ENCODE data around the gene MPHOSPH9. TPM values are rescaled to one million over a fixed set of nuclear protein-coding genes. Genes with fewer than 3 reads are reported as not detected.

Gene MPHOSPH9
- total RNA-seq, 1 donor = 42.7 TPM

DNA sequence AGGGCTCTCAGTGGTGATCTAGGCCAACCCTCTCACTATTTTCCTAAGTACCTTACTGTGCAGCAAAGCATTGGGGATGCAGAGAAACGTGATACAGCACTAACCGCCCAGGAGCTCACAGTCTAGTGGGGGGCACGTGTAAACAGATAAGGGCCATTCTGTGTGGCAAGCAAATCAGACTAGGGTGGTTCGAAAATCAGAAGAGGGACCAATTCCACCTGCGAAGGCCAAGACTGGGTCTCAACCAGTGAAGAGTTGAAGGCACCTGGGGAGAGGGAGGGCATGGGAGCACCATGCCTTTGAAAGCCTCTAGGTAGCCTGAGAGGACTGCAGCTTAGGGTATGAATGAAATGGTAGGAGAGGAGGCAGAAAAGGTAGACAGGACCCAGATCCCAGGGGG is 84.3 kb downstream of the MPHOSPH9 start:
- no peaks in the 10 kb centered on the region for H3K9me3 ChIP-seq (ENCODE audit: low read depth, low read length)
- no peak for DNase-seq (ENCODE audit: insufficient read length, low spot score, missing footprints)
- peaks cover 16% of the 10 kb centered on the region for H3K4me1 ChIP-seq (ENCODE audit: insufficient read depth, low read length)
- TF ChIP-seq, protein P1, sequence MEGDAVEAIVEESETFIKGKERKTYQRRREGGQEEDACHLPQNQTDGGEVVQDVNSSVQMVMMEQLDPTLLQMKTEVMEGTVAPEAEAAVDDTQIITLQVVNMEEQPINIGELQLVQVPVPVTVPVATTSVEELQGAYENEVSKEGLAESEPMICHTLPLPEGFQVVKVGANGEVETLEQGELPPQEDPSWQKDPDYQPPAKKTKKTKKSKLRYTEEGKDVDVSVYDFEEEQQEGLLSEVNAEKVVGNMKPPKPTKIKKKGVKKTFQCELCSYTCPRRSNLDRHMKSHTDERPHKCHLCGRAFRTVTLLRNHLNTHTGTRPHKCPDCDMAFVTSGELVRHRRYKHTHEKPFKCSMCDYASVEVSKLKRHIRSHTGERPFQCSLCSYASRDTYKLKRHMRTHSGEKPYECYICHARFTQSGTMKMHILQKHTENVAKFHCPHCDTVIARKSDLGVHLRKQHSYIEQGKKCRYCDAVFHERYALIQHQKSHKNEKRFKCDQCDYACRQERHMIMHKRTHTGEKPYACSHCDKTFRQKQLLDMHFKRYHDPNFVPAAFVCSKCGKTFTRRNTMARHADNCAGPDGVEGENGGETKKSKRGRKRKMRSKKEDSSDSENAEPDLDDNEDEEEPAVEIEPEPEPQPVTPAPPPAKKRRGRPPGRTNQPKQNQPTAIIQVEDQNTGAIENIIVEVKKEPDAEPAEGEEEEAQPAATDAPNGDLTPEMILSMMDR (IDR thresholded peaks at IDR 0.05; ENCODE audit: extremely low read depth, low read depth, low read length) = no peak
- H3K27me3 ChIP-seq (ENCODE audit: insufficient read depth, low read length) = no peaks in the 10 kb centered on the region
- peaks cover 5% of the 10 kb centered on the region for H4K20me1 ChIP-seq (ENCODE audit: insufficient read depth, low read length)
- H3K4me3 ChIP-seq (ENCODE audit: insufficient read depth, low read length) = no peak overlapping the region
- no peaks in the 10 kb centered on the region for H3K36me3 ChIP-seq (ENCODE audit: insufficient read depth, low read length)
- no peak overlapping the region for H2AFZ ChIP-seq (ENCODE audit: low read length)
- H3K79me2 ChIP-seq (ENCODE audit: insufficient read depth, low read length) = peaks cover 22% of the 10 kb centered on the region
- H3K4me2 ChIP-seq (ENCODE audit: insufficient read depth, low read length) = no peak overlapping the region
- no peak overlapping the region for H3K27ac ChIP-seq (ENCODE audit: low read depth, low read length)

GRCh38 chr12:123148223-123148622 is 84.7 kb downstream of the MPHOSPH9 start:
- peaks cover 24% of the 10 kb centered on the region for H3K79me2 ChIP-seq (ENCODE audit: insufficient read depth, low read length)
- no peak overlapping the region for H2AFZ ChIP-seq (ENCODE audit: low read length)
- peaks cover 5% of the 10 kb centered on the region for H4K20me1 ChIP-seq (ENCODE audit: insufficient read depth, low read length)
- peaks cover 16% of the 10 kb centered on the region for H3K4me1 ChIP-seq (ENCODE audit: insufficient read depth, low read length)
- no peaks in the 10 kb centered on the region for H3K27me3 ChIP-seq (ENCODE audit: insufficient read depth, low read length)
- no peak overlapping the region for H3K4me3 ChIP-seq (ENCODE audit: insufficient read depth, low read length)
- no peaks in the 10 kb centered on the region for H3K36me3 ChIP-seq (ENCODE audit: insufficient read depth, low read length)
- DNase-seq (ENCODE audit: insufficient read length, low spot score, missing footprints) = no peak
- no peak overlapping the region for H3K27ac ChIP-seq (ENCODE audit: low read depth, low read length)
- TF ChIP-seq, protein P1 (IDR thresholded peaks at IDR 0.05; ENCODE audit: extremely low read depth, low read depth, low read length) = no peak
- H3K9me3 ChIP-seq (ENCODE audit: low read depth, low read length) = no peaks in the 10 kb centered on the region
- no peak overlapping the region for H3K4me2 ChIP-seq (ENCODE audit: insufficient read depth, low read length)

GRCh38 chr12:123145211-123145610 is 87.7 kb downstream of the MPHOSPH9 start:
- H3K4me3 ChIP-seq (ENCODE audit: insufficient read depth, low read length) = no peak overlapping the region
- peaks cover 5% of the 10 kb centered on the region for H4K20me1 ChIP-seq (ENCODE audit: insufficient read depth, low read length)
- no peaks in the 10 kb centered on the region for H3K9me3 ChIP-seq (ENCODE audit: low read depth, low read length)
- peaks cover 41% of the 10 kb centered on the region for H3K79me2 ChIP-seq (ENCODE audit: insufficient read depth, low read length)
- H3K27me3 ChIP-seq (ENCODE audit: insufficient read depth, low read length) = no peaks in the 10 kb centered on the region
- H2AFZ ChIP-seq (ENCODE audit: low read length) = no peak overlapping the region
- H3K4me1 ChIP-seq (ENCODE audit: insufficient read depth, low read length) = peaks cover 39% of the 10 kb centered on the region
- no peak overlapping the region for H3K4me2 ChIP-seq (ENCODE audit: insufficient read depth, low read length)
- H3K36me3 ChIP-seq (ENCODE audit: insufficient read depth, low read length) = no peaks in the 10 kb centered on the region
- TF ChIP-seq, protein P1 (IDR thresholded peaks at IDR 0.05; ENCODE audit: extremely low read depth, low read depth, low read length) = no peak
- H3K27ac ChIP-seq (ENCODE audit: low read depth, low read length) = no peak overlapping the region
- DNase-seq (ENCODE audit: insufficient read length, low spot score, missing footprints) = no peak

GRCh38 chr12:123143736-123144461 is 89.0 kb downstream of the MPHOSPH9 start:
- H4K20me1 ChIP-seq (ENCODE audit: insufficient read depth, low read length) = no peaks in the 10 kb centered on the region
- no peak overlapping the region for H3K4me3 ChIP-seq (ENCODE audit: insufficient read depth, low read length)
- H2AFZ ChIP-seq (ENCODE audit: low read length) = no peak overlapping the region
- H3K9me3 ChIP-seq (ENCODE audit: low read depth, low read length) = no peaks in the 10 kb centered on the region
- no peaks in the 10 kb centered on the region for H3K36me3 ChIP-seq (ENCODE audit: insufficient read depth, low read length)
- no peak overlapping the region for H3K27ac ChIP-seq (ENCODE audit: low read depth, low read length)
- no peaks in the 10 kb centered on the region for H3K27me3 ChIP-seq (ENCODE audit: insufficient read depth, low read length)
- H3K4me1 ChIP-seq (ENCODE audit: insufficient read depth, low read length) = peaks cover 39% of the 10 kb centered on the region
- peaks cover 47% of the 10 kb centered on the region for H3K79me2 ChIP-seq (ENCODE audit: insufficient read depth, low read length)
- TF ChIP-seq, protein P1 (IDR thresholded peaks at IDR 0.05; ENCODE audit: extremely low read depth, low read depth, low read length) = no peak
- H3K4me2 ChIP-seq (ENCODE audit: insufficient read depth, low read length) = no peak overlapping the region
- DNase-seq (ENCODE audit: insufficient read length, low spot score, missing footprints) = no peak
